H1 (cell line): ENCODE measurements around the gene POLR2M. TPM values are rescaled to one million over a fixed set of nuclear protein-coding genes. Genes with fewer than 3 reads are reported as not detected.

ENCODE experiments used
- CTCF ChIA-PET: fragments of 300-600 bp; sonication (Branson Sonifier 250); formaldehyde crosslinking; loops from one replicate; lab custom pipeline; 2021; ENCODE audit not compliant: partially characterized antibody; lab: Charles Lee
- POLR2A ChIA-PET: fragments of 300-600 bp; sonication (Branson Sonifier 250); formaldehyde crosslinking; loops from one replicate; lab custom pipeline; 2021; ENCODE audit warnings: inconsistent platforms; ENCODE audit not compliant: partially characterized antibody; lab: Charles Lee
- DNase-seq, 2 experiments: peaks; one replicate each; pipeline versions ENCODE4 v3.0.0 to v3.0.0-alpha.2; 2010 to 2022; ENCODE audit warnings: low spot score in 2 of 2, low read depth in 1 of 2, mixed read lengths in 1 of 2
- FAIRE-seq: peaks from 2 replicates; lab custom pipeline; 2011; peaks lifted over from hg19 to GRCh38; lab: Jason Lieb, UNC
- H2AFZ ChIP-seq: 2 replicates; pipeline ENCODE4 v1.8.1; 2012; ENCODE audit warnings: low read length, inconsistent platforms
- H2AK5ac ChIP-seq: 2 replicates; pipeline ENCODE4 v1.6.1; 2013; ENCODE audit warnings: low read depth, low read length
- H2BK120ac ChIP-seq: replicated peaks from 2 replicates; pipeline ENCODE3; 2013; ENCODE audit warnings: low read depth, low read length, inconsistent platforms
- H2BK12ac ChIP-seq: 2 replicates; pipeline ENCODE4 v1.6.1; 2013; ENCODE audit warnings: low read depth, low read length
- H2BK15ac ChIP-seq: 2 replicates; pipeline ENCODE4 v1.6.1; 2013; ENCODE audit warnings: low read length
- H2BK20ac ChIP-seq: 2 replicates; pipeline ENCODE4 v1.6.1; 2013; ENCODE audit warnings: low read length
- H2BK5ac ChIP-seq: 2 replicates; pipeline ENCODE4 v1.6.1; 2013; ENCODE audit warnings: low read depth, low read length
- H3K14ac ChIP-seq: 2 replicates; pipeline ENCODE4 v1.6.1; 2013; ENCODE audit warnings: inconsistent platforms; ENCODE audit not compliant: insufficient read length
- H3K18ac ChIP-seq: 2 replicates; pipeline ENCODE4 v1.6.1; 2013; ENCODE audit warnings: low read length; ENCODE audit errors: extremely low read depth
- H3K23ac ChIP-seq: 2 replicates; pipeline ENCODE4 v1.6.1; 2013; ENCODE audit warnings: inconsistent platforms; ENCODE audit not compliant: insufficient read length
- H3K23me2 ChIP-seq: 2 replicates; pipeline ENCODE4 v1.6.1; 2013; ENCODE audit warnings: low read depth, low read length
- H3K27ac ChIP-seq: 2 replicates; pipeline ENCODE4 v1.6.1; 2011; ENCODE audit warnings: low read depth, low read length, inconsistent platforms
- H3K27me3 ChIP-seq, 4 experiments: replicated peaks in 1 of 4; 1 replicate in 1 of 4; 2 replicates in 3 of 4; pipeline versions ENCODE4 v1.6.1 to v1.8.1; 2011 to 2013; ENCODE audit warnings: low read length in 3 of 4, mild to moderate bottlenecking in 3 of 4, inconsistent platforms in 2 of 4, mixed read lengths in 2 of 4, moderate library complexity in 1 of 4; ENCODE audit not compliant: control insufficient read depth in 3 of 4, insufficient read depth in 3 of 4; ENCODE audit errors: extremely low read depth in 1 of 4
- H3K36me3 ChIP-seq, 4 experiments: 2 replicates each; pipeline versions ENCODE4 v1.6.1 to v1.8.1; 2011 to 2013; ENCODE audit warnings: mild to moderate bottlenecking in 4 of 4, low read length in 3 of 4, moderate library complexity in 2 of 4, control low read depth in 1 of 4, inconsistent platforms in 1 of 4; ENCODE audit not compliant: insufficient read depth in 4 of 4, control insufficient read depth in 2 of 4
- H3K4ac ChIP-seq: replicated peaks from 2 replicates; pipeline ENCODE3; 2013; ENCODE audit warnings: low read length, low read depth, mixed read lengths, inconsistent platforms; ENCODE audit not compliant: insufficient read length
- H3K4me1 ChIP-seq, 4 experiments: replicated peaks in 1 of 4; 1 replicate in 1 of 4; 2 replicates in 3 of 4; pipeline versions ENCODE4 v1.6.1 to v1.8.1; 2011 to 2013; ENCODE audit warnings: low read length in 3 of 4, inconsistent platforms in 2 of 4, mixed read lengths in 1 of 4; ENCODE audit not compliant: insufficient read depth in 4 of 4, control insufficient read depth in 3 of 4
- H3K4me2 ChIP-seq, 2 experiments: 2 replicates each; pipeline versions ENCODE4 v1.6.1 to v1.8.1; 2011 to 2013; ENCODE audit warnings: low read depth in 2 of 2, low read length in 2 of 2, control low read depth in 1 of 2, inconsistent platforms in 1 of 2, mild to moderate bottlenecking in 1 of 2; ENCODE audit not compliant: insufficient read depth in 1 of 2
- H3K4me3 ChIP-seq, 4 experiments: fragments of 200-600, 300-600 bp in 1 of 4; sonication (generic), shearing (Covaris generic), sonication (Bioruptor Twin) in 1 of 4; 2 replicates each; pipeline versions ENCODE4 v1.5.1 to v1.8.1; 2011 to 2016; ENCODE audit warnings: low read length in 4 of 4, low read depth in 3 of 4, control low read depth in 2 of 4, inconsistent platforms in 2 of 4, mild to moderate bottlenecking in 2 of 4, mixed read lengths in 1 of 4, moderate library complexity in 1 of 4; ENCODE audit not compliant: insufficient read depth in 2 of 4; ENCODE audit errors: extremely low read depth in 1 of 4
- H3K56ac ChIP-seq: replicated peaks from 2 replicates; pipeline ENCODE3; 2013; ENCODE audit warnings: low read depth, mild to moderate bottlenecking, mixed read lengths, low read length, inconsistent platforms; ENCODE audit not compliant: insufficient read length
- H3K79me1 ChIP-seq: 2 replicates; pipeline ENCODE4 v1.6.1; 2013; ENCODE audit warnings: low read depth, low read length, control low read depth
- H3K79me2 ChIP-seq, 2 experiments: 2 replicates each; pipeline versions ENCODE4 v1.6.1 to v1.8.1; 2012 to 2013; ENCODE audit warnings: low read length in 2 of 2, mild to moderate bottlenecking in 2 of 2, inconsistent platforms in 1 of 2; ENCODE audit not compliant: insufficient read depth in 2 of 2, control insufficient read depth in 1 of 2
- H3K9ac ChIP-seq, 4 experiments: replicated peaks in 1 of 4; 1 replicate in 1 of 4; 2 replicates in 3 of 4; pipeline versions ENCODE4 v1.6.1 to v1.8.1; 2011 to 2013; ENCODE audit warnings: low read depth in 3 of 4, low read length in 3 of 4, control low read depth in 2 of 4, mild to moderate bottlenecking in 2 of 4, moderate library complexity in 2 of 4, inconsistent platforms in 1 of 4; ENCODE audit errors: extremely low read depth in 1 of 4
- H3K9me3 ChIP-seq, 2 experiments: 2 replicates each; pipeline versions ENCODE4 v1.6.1 to v1.8.1; 2012 to 2013; ENCODE audit warnings: mild to moderate bottlenecking in 2 of 2, moderate library complexity in 2 of 2, control low read depth in 1 of 2, inconsistent platforms in 1 of 2, low read depth in 1 of 2, low read length in 1 of 2, mixed read lengths in 1 of 2; ENCODE audit not compliant: insufficient read depth in 2 of 2
- H4K20me1 ChIP-seq, 2 experiments: replicated peaks in 1 of 2; 2 replicates each; pipeline versions ENCODE3 to v1.8.1; 2011 to 2013; ENCODE audit warnings: inconsistent platforms in 2 of 2, low read length in 2 of 2, mild to moderate bottlenecking in 1 of 2; ENCODE audit not compliant: insufficient read depth in 2 of 2, control insufficient read depth in 1 of 2
- H4K5ac ChIP-seq: 2 replicates; pipeline ENCODE4 v1.6.1; 2013; ENCODE audit warnings: low read length, low read depth, mixed read lengths, inconsistent platforms; ENCODE audit not compliant: insufficient read length
- H4K8ac ChIP-seq: 2 replicates; pipeline ENCODE4 v1.8.0; 2013; ENCODE audit warnings: mild to moderate bottlenecking, moderate library complexity, low read length, inconsistent platforms; ENCODE audit not compliant: insufficient read depth; ENCODE audit errors: extremely low read depth
- H4K91ac ChIP-seq: replicated peaks from 2 replicates; pipeline ENCODE3; 2013; ENCODE audit warnings: low read length, mixed read lengths, inconsistent platforms; ENCODE audit not compliant: insufficient read length
- CHD2 ChIP-seq: IDR thresholded peaks from 2 replicates; pipeline ENCODE4 v1.6.1; 2012; ENCODE audit warnings: low read length, improper control_type of control experiment
- CTBP2 ChIP-seq: IDR thresholded peaks from 2 replicates; pipeline ENCODE4 v1.7.0; 2011; ENCODE audit warnings: borderline replicate concordance, mild to moderate bottlenecking, moderate library complexity, mixed read lengths, low read length; ENCODE audit not compliant: insufficient read depth, insufficient read length
- EZH2 ChIP-seq: fragments of 200-600 bp; sonication (generic); IDR thresholded peaks from 2 replicates; pipeline ENCODE4 v1.7.1; 2012; ENCODE audit warnings: low read depth, mild to moderate bottlenecking, moderate library complexity, low read length, inconsistent platforms; ENCODE audit not compliant: severe bottlenecking
- JUN ChIP-seq: IDR thresholded peaks from 2 replicates; pipeline ENCODE4 v1.6.1; 2011; ENCODE audit warnings: low read depth, mild to moderate bottlenecking, improper control_type of control experiment, low read length
- NRF1 ChIP-seq: IDR thresholded peaks from 2 replicates; pipeline ENCODE4 v1.6.1; 2011; ENCODE audit warnings: mild to moderate bottlenecking, low read depth, low read length, improper control_type of control experiment
- SIX5 ChIP-seq: IDR thresholded peaks from 2 replicates; pipeline ENCODE4 v1.6.1; 2011; ENCODE audit warnings: mild to moderate bottlenecking, low read depth, low read length
- WGBS, 2 experiments: shearing (Covaris generic) in 1 of 2; methylation state at CpG; one replicate each; pipeline versions ENCODE4 v1.1.6 to v1.1.7; 2013 to 2015; ENCODE audit warnings: low lambda C conversion rate in 2 of 2, mixed read lengths in 2 of 2, inconsistent platforms in 1 of 2, low coverage in 1 of 2, missing lambda C conversion rate in 1 of 2; ENCODE audit not compliant: insufficient replicate concordance in 2 of 2, insufficient coverage in 1 of 2, insufficient read length in 1 of 2; ENCODE audit errors: extremely low coverage in 1 of 2, missing lambda C conversion rate in 1 of 2; 5-methylcytosine and 5-hydroxymethylcytosine counted together
- polyA plus RNA-seq, 7 experiments: library from polyadenylated mRNA; depleted of rRNA in 3 of 7; stranded (reverse) in 5 of 7; unstranded in 2 of 7; fragments of >200 nt in 5 of 7; fragments of 200-250 nt in 2 of 7; gene quantifications; 1 replicate in 5 of 7; 2 replicates in 1 of 7; 4 replicates in 1 of 7; pipeline versions ENCODE4 v1.2.1 to v1.2.3, GENCODE V29; 2011 to 2013; ENCODE audit warnings: missing spikeins in 2 of 7, mixed read lengths in 2 of 7
- total RNA-seq: library from RNA; stranded (reverse); fragmentation: NEBNext Ultra II Directional; extraction: Animal tissue kit (Norgen Biotek cat#: 25700); gene quantifications from 2 replicates; pipeline ENCODE4 v1.2.1, GENCODE V29; 2021
- TF ChIP-seq, protein P1 (sequence below): IDR thresholded peaks from 2 replicates; pipeline ENCODE4 v1.6.1; 2011; ENCODE audit warnings: low read depth, mild to moderate bottlenecking, low read length; ENCODE audit not compliant: insufficient read depth

Gene POLR2M
- total and polyA plus RNA-seq, 2 of the 8 experiments (the other 6 are each of a cell fraction or from before 2014, with no cell fraction given): 32.7 to 55.1 TPM

- H2BK5ac ChIP-seq: no peak overlapping the region
- no peak overlapping the region for H3K9ac ChIP-seq
- ChIA-PET CTCF (interaction anchor here (0.8 to 2.7 kb wide), 5 partner anchors 11 to 102 kb away, joined by 4 to 39 read pairs (median 8); no protein-coding TSS in a partner anchor), POLR2A (no interaction called here)
- H4K5ac ChIP-seq: no peak overlapping the region
- no peaks in the 10 kb centered on the region for H4K20me1 ChIP-seq
- H4K8ac ChIP-seq: no peak overlapping the region
- no peak overlapping the region for H3K27ac ChIP-seq
- H2BK15ac ChIP-seq: no peak overlapping the region
- no peak overlapping the region for H3K56ac ChIP-seq
- DNase-seq (no peak), FAIRE-seq (no peak)
- no peaks in the 10 kb centered on the region for H3K23me2 ChIP-seq
- H2AK5ac ChIP-seq: no peak overlapping the region
- no peak overlapping the region for H2BK120ac ChIP-seq
- no peak overlapping the region for H3K4me3 ChIP-seq
- TF ChIP-seq CHD2 (no peak), SIX5 (no peak), NRF1 (no peak), CTBP2 (no peak), JUN (no peak), EZH2 (no peak)
- TF ChIP-seq, protein P1, sequence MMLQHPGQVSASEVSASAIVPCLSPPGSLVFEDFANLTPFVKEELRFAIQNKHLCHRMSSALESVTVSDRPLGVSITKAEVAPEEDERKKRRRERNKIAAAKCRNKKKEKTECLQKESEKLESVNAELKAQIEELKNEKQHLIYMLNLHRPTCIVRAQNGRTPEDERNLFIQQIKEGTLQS: no peak
- TF ChIP-seq, all 59 proteins: peak for 0
- no peaks in the 10 kb centered on the region for H3K4me1 ChIP-seq
- H3K4me2 ChIP-seq: no peak overlapping the region
- H3K18ac ChIP-seq: no peak overlapping the region
- H3K9me3 ChIP-seq: no peaks in the 10 kb centered on the region
- H3K79me1 ChIP-seq: no peaks in the 10 kb centered on the region
- no peaks in the 10 kb centered on the region for H3K36me3 ChIP-seq
- no peak overlapping the region for H3K23ac ChIP-seq
- 94% methylated on average over 5 of the region's 5 CpGs; no CpG with 5 or more reads in 1 of the 2 experiments for WGBS, 2 experiments
- H3K27me3 ChIP-seq: no peaks in the 10 kb centered on the region
- H2BK20ac ChIP-seq: no peak overlapping the region
- H3K14ac ChIP-seq: no peak overlapping the region
- H2AFZ ChIP-seq: no peak overlapping the region
- H3K4ac ChIP-seq: no peak overlapping the region
- no peak overlapping the region for H2BK12ac ChIP-seq
- no peaks in the 10 kb centered on the region for H3K79me2 ChIP-seq
- H4K91ac ChIP-seq: no peak overlapping the region
Observed at GRCh38 chr15:57763176-57763964, 56.9 kb downstream of the POLR2M start.
